GM21576 (cell line): ENCODE results near the gene NME7.
"Not testable (repeated sequence)": the region's sequence is repeated elsewhere in the genome, so short reads cannot be mapped to it uniquely, and the experiment has no call there.

Experiments used
- ATAC-seq: cut with Tn5 transposase; IDR thresholded peaks from one replicate; pipeline ENCODE4 v1.9.1; 2021; ENCODE audit warnings: mild to moderate bottlenecking, moderate library complexity; ENCODE audit not compliant: unreplicated experiment

The NME7 gene

DNA sequence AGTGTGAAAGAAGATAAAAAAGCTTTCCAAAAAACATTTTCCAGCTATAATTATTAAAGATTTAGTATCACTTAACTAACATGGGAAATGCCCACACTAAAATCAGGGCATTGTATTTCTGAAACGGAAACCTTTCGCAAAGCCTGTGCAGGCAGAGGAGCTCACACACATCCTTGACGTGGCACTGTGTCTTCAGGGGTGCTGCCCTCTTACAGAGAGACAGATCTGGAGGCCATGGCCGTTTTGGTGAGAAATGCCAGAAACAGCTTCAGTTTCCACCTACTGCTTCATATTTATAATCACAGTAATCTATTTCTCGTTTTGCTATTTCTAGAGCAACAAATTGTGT lies 234.4 kb downstream of the NME7 start:
- ATAC-seq, result no peak

DNA sequence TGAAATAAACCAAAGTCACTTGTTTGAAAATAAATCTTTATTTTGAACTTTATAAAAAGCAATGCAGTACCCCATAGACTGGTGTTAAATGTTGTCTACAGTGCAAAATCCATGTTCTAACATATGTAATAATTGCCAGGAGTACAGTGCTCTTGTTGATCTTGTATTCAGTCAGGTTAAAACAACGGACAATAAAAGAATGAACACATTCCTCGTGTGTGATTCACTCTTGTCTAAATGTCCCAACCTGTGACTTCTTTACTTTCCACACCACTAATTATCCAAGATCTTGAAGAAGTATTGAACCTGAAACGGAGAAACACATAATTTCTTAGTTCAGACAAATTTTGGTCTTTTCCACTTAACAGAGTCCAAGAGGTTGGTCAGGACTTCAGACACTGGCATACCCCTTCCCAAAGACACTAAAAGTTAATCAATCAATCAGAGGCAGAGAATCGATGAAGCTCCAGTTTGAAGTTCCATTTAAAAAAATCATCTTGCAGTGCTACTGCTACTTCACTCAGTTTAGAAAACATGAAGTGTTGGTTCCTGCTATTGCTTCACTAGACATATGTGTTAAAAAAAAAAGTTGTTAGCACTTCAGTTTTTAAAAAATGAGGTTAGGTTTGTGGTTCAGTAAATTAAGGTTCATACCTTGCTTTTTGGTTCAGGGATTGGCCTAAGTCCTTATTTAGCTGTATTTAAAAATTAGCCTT lies 234.9 kb downstream of the NME7 start:
- no peak for ATAC-seq

DNA sequence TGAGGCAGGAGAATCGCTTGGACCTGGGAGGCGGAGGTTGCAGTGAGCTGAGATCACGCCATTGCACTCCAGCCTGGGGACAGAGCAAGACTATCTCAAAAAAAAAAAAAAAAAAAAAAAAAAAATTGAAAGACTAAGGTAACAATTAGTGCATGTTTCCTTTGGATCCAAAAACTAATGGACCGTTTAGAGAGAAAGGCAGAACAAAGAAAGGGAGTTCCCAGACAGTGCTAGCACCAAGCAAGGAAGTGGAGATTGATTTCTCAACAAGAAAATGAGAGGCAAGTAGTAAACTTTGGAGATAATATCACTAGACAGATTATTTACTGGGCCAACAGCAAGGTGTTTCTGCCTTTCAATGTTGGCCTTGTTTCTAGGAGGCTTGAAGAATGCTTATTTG lies 236.9 kb downstream of the NME7 start:
- no peak for ATAC-seq

DNA sequence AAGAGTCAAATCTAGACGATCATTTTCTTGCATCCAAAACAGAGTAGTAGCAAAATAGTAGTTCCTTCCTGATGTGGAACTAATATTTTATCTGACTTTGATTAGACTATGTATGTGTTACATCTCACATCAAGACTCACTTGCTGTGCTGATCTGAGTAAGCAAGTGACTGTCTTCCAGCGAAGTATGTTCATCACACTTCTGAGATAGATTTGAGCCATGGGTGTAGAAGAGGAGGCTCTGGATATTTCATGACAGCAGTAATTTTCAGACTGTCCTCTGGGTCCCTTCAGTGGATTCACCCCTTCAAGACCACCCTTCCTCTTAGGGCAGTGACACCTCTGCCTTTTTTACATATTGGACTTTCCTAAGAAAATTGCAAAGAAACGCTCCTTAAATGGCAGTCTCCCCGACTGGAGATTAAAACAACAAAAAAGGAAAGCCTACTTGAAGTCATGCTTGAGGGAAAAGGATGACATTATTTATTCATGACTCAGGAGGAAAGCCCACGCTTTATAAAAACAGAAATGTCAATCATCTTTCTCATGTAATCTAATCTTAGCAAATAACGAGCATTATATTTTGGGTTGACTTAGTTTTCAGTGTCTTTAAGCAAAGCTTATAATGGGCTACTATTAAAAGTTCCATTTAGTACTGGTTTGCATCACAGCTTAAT lies 238.3 kb downstream of the NME7 start:
- ATAC-seq, result no peak

DNA sequence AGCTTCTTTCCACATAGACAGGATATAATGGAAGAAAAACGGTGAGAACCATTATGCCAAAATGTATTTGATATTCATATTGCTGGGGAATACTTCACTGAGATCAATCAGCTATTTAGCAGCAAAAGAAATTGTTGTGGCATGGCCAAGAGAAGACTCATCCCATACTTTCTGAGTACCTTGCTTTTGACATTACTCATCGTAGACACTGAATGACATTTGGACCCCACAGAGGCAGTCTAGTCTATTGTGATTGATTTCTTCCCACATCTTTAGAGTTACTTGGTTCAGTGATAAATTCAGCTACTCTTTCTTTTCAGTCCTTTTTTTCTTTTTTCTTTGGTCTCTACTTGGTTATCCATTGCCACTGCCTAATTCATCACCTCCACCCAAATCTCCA lies 239.0 kb downstream of the NME7 start:
- ATAC-seq, result no peak

DNA sequence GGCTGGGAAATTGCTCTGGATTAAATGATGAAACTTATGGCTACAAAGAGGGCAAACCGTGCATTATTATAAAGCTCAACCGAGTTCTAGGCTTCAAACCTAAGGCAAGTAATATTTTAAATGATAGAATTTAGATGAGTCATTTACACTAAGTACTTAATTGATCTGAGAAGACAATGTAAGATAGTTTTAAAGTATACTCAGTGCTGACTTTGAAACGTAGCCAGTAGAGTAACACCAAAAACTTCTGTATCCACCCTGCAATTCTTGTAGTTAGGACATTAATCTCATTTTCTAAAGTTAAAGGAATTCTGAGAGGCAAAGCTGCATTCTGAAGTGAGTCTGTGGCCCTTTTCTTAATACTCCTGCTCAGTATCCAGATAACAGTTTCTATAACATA lies 240.3 kb downstream of the NME7 start:
- no peak for ATAC-seq

DNA sequence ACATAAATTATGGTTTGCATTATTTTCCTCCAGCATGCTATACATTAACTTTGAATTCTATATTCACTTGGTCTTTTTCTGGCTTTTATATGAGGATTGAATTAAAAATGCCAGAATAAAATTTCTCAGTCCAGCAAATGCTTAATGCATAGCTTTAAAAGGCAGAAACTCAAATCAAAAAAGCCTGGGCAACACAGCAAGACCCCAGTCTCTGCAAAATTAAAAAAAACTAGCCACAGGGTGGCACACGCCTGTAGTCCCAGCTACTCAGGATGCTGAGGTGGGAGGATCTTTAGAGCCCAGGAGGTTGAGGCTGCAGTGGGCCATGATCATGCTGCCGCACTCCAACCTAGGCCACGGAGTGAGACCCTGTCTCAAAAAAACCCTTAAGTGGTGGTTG lies 241.3 kb downstream of the NME7 start:
- no peak for ATAC-seq

DNA sequence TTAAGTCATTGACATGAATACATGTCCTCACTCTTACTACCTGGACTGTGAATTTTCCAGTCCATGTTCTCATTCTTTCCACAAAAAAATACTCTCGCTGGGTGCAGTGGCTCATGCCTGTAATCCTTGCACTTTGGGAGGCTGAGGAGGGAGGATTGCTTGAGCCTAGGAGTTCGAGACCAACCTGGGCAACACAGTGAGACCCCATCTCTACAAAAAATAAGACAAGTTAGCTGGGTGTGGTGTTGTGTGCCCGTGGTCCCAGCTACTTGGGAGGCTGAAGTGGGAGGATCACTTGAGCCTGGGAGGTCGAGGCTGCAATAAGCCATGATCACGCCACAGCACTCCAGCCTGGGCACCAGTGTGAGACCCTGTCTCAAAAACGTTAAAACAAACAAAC lies 242.0 kb downstream of the NME7 start:
- ATAC-seq, result not testable (repeated sequence)

DNA sequence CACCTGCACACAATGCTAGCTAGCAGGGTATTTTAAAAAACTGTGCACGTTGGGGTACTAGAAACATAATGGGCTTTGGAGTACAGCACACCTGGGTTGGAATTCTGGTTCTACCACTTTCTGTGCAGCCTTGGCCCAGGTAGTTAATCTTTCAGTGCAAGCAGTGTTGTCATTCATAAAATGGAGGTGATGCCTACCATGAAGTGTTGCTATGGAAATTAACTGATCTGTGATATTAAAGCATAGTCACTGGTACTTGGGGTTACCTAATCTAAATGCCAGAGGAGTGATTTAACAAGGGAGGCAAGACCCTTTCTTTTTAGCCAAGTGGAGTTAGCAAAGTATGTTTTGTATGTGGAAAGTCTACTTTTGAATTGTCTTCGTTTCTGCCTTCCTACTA lies 243.1 kb downstream of the NME7 start:
- no peak for ATAC-seq

DNA sequence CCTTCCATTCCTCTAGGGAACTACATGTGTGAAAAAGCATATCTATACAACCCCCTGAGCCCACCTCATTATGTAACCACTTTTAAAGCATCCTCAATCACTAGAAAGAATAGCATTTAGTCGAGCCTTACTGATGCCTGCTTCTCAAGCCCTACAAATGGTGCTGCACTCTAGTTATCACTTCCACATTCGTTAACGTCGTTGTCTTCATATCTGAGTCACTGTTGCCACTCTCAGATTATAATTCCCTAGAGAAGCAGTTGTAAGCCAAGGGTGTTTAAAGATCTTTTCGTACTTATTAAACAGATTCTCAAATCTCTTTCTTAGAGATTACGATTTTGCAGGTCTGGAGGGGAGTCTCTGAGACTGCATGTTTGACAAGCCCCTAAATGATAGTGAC lies 244.6 kb downstream of the NME7 start:
- ATAC-seq, result peak; percentile 72

DNA sequence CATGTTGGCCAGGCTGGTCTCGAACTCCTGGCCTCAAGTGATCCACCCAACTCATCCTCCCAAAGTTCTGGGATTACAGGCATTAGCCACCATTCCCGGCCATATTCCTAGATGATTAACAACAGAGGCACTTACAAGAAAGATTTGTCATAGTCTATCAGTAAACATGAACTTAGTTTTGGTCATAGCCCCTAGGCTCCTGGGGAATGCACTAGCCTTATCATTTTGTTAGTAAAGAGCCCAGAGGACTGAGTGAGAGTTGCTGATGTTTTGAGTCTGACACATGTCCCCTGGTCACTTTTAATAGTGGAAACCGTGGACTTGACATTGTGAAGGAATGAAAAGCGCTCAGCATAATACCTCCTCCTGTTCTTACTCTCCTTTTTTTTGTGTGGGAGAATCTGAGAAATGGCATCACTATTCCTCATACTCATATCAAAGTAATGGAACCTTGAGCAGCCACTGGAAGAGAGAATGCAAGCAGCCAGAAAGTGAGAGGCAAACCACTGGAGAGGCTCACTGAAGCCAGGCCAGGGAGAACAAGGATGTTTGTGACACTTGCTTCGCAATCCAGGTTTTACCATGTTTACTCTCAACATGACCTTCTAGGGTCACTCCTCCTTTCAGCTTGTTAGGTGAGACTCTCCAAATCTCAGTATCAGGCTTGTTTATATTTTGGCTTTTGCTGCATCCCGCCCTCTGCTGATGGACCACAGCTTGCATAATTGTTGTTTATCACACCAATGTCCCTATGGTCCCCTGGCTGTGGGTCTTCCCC lies 246.3 kb downstream of the NME7 start:
- no peak for ATAC-seq

DNA sequence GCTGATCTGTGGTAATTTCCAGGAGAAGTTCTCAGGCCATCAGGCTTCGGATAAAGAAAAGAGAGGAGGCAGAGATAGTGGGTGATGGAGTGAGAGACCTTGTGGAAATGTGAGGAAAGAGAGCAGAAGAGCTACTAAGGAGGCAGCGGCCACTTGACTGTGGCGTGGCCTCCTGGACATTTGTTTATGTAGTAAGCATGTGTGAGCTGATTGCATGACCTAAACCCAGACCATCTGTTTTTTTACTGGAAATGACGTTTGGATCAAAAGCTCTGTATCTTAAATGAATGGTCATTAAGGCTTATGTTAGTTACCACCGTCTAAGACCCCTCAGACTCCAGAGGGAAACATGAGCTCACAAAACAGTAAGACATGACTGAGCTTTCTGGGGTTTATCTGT lies 247.5 kb downstream of the NME7 start:
- no peak for ATAC-seq

DNA sequence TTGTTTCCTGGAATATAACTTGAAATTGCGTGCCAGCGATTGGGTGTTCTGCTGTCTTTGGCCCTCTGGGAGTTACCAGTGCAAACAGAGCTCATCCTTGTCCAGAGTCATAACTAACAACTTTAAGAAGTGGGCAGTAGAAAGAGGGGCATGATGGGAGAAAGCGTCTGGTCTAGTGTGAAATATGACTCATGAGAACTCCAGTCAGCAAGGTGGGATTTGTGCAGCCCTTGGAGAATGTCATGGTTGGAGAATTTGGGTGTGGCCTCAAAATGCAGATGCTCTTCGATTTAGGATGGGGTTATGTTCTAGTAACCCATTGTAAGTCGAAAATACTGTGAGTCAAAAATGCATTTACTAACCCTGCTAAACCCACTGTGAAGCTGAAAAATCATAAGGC lies 248.2 kb downstream of the NME7 start:
- no peak for ATAC-seq

DNA sequence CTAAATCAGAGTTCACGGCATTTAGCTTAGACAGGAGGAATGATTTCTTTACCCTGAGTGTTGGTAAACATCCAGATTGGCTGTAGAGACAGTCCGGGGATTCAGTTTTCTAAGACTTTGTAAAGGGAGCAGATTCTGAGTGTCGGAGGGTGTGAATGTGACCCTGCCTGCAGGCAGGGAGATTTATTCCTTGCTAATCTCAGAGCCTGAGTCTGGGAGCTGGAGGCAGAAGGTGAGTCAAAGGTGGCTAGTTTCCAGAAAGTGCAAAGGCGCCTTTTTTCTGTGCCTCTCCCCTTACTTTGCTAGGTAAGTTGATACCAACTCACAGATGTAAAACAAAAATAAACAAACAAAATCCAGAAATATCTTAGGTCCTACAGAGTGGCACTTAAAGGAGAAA lies 249.4 kb downstream of the NME7 start:
- no peak for ATAC-seq

DNA sequence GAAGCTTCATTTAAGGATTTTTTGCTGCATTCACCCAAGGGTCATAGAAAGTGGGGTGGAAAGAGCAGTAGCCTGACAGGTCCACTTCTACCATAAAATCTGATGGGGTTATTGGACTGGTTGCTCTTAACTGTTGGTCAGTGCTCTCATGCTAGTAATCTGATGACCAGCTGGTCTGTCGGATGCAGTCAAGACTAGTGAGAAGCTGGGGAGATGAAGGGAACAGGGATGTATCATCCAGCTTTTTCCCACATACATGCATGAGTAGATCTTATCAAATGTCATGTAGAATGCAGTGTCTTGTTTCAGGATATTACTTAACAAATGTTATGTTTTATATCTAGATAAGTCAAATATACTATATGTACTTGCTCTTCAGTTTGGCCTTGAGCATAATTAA lies 250.0 kb downstream of the NME7 start:
- no peak for ATAC-seq

DNA sequence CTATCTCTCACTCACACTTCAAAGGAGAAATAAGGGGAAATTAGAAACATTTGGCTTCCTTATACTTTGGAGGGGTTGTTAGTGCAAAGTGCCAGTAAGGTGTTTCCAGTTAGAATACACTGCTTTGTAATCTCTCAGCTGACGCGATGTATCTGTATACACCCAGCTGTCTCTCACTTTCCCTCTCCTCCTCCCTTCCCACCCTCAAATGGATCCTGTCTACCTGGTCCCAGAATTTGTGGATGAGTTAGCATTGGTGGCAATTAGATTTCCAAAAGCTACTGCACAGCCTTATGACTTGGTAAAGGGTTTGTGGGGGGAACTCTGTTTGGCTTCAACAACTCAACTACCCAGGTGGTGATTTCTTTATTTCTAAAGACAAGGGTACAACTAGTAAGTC lies 250.6 kb downstream of the NME7 start:
- ATAC-seq, result no peak

DNA sequence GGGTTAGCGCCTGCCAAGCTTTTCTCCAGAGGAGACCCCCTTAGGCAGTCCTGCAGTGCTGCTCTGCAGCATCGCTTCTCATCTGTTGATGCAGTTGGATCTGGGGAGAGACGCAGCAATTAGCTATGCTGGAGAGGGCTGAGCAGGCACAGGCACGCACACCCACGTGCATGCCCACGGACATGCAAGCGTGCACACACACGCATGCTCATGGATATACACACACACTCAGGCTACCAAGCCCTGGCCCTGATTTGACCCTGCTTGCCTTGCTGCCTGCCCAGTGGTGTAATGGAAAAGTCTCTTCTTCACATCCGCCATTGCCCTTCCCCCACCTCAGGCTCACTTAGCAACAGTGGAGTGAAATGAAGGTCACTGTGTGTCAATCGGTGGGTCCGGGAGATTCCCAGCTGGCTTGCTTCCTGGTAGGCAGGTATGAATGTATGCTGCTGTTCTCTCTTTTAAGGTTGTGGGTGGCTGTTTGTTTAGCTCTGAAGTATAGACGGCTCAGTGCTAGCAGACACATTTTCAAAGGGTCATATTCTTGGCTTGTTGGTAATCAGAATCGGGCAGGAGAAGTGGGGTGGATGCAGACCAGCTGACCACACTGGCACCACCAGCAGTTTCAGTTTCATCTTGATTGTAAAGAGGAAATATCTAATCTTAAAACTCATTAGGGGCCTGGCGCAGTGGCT lies 251.6 kb downstream of the NME7 start:
- peak; percentile 52 for ATAC-seq

DNA sequence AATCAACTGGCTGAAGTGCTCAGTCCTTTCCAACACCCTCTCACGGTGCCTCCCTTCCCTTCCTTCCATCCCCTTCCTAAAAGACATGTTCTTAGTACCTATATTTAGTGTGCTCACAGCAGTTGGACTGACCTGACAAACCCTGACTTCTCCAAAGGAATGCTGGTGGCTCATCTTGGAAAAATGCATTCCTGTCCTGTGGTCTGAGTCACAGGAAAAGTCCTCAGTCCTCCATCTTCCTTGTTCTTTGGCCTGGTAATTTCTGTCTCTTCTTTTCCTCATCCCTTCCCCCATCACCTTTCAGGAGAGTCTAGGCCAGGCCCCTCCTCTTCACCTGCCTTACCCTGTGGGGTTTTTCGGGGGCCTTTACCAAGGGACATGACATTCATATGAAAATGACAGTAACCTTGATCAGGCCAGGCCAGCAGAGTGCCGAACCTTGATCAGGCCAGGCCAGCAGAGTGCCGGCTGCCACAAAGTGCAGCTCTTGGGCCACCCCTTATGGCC lies 253.9 kb downstream of the NME7 start:
- ATAC-seq, result no peak

DNA sequence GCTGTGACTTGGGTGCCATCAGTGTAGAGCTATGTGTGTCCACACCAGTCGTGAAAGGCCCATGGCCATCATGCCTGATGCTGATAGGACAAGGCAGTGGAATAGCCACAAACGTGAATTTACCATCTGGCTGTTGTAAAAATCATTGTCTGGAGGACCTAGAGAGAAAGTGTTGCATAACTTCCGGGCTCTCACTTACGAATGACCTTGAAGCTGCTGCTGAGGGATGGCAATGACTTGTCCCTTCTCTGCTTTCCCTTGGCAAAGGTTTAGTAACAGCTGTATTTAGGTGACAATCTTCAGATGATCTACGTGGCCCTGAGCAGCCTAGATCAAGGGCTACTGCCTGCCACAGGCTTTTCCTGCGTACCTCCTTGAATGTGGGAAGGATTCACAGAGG lies 255.4 kb downstream of the NME7 start:
- ATAC-seq, result no peak

DNA sequence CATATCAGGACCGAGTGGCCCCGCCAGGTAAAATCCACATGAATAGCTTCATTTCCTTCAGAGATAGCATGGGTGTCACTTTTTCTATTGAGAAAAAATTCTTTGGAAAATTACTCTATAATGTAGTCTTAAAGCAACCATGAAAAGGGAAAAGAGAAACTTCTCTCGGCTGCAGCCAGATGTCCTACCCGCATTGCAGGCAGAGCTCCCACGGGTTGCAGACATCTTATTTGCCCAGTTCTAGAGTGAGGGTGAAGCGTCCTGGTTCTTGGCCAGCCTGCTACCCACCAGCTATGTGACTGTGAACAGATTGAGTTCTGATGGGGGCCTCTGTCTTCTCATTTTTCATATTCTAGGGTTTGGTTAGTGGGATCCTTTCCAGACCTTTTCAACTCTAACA lies 256.1 kb downstream of the NME7 start:
- no peak for ATAC-seq

DNA sequence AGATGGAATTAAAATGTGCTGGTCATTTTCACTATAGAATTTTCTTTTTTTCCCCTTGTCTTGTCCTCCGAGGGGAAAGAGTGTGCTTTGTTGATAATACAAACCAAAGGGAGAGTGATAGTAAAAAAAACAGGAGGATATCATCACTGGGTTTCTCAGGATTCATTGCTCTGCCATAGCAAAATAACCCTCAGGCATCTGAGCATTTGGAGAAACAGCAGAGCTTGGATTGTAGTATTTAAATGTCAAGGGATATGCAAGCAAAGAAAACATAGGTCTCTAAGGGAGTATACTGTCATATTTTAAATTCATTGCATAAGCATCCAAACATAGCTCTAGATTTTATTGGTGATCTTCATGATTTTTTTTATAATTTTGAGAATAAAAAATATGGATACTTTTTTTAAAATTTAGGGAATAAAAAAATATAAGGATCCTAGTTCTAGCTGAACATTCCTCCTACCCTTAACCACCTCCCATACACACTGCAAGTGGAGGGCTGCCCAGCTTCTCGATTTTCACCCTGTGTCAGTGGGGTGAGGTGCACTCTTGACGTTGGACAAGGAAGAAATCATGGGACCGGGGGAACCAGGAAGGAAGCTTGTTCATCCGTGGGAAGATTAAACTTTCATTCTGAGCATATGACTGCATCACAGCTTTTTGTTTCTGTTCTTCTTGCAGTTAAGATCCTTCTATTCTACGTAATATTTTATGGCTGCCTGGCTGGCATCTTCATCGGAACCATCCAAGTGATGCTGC lies 256.7 kb downstream of the NME7 start:
- no peak for ATAC-seq
